GM12878 (cell line): ENCODE measurements around the gene SUN5. TPM values are rescaled to one million over a fixed set of nuclear protein-coding genes. Genes with fewer than 3 reads are reported as not detected.

ENCODE experiments used
- ATAC-seq: fragments of 200-7000 bp; cut with Tn5 transposase; 3 replicates; pipeline ENCODE4 v1.9.1; 2020; ENCODE audit warnings: mild to moderate bottlenecking, moderate library complexity
- BruUV-seq: library from RNA; stranded (reverse); fragments of 400-500 nt; replicated peaks from 2 replicates; lab custom pipeline; 2021; lab: Mats Ljungman, UMichigan
- CTCF ChIA-PET: fragments of 300-600 bp; sonication (Branson Sonifier 250); formaldehyde crosslinking; extraction: SDS; loops from one replicate; lab custom pipeline; 2021; ENCODE audit warnings: inconsistent platforms; lab: Yijun Ruan, JAX
- POLR2A ChIA-PET: fragments of 350-600 bp; formaldehyde crosslinking; extraction: SDS; loops from one replicate; lab custom pipeline; 2021; ENCODE audit warnings: inconsistent platforms; lab: Charles Lee
- RAD21 ChIA-PET: fragments of 300-600 bp; sonication (Branson Sonifier 250); formaldehyde crosslinking; loops from one replicate; lab custom pipeline; 2023; ENCODE audit warnings: antibody characterized with exemption; ENCODE audit not compliant: unreplicated experiment; lab: Charles Lee
- SMC1A ChIA-PET: fragments of 300-600 bp; sonication (Branson Sonifier 250); formaldehyde crosslinking; loops from one replicate; lab custom pipeline; 2023; ENCODE audit not compliant: unreplicated experiment, uncharacterized antibody; lab: Charles Lee
- DNase-seq: peaks from one replicate; pipeline ENCODE4 v3.0.0-alpha.2; 2011; ENCODE audit warnings: low read depth, low spot score
- FAIRE-seq: peaks from 3 replicates; lab custom pipeline; 2011; peaks lifted over from hg19 to GRCh38; lab: Jason Lieb, UNC
- H2AFZ ChIP-seq: 2 replicates; pipeline ENCODE4 v1.6.0; 2011; ENCODE audit warnings: low read depth, low read length, control low read depth; ENCODE audit not compliant: control insufficient read depth
- H3K27ac ChIP-seq: 2 replicates; pipeline ENCODE4 v1.5.1; 2011; ENCODE audit warnings: control low read depth; ENCODE audit not compliant: control insufficient read depth, insufficient read depth
- H3K27me3 ChIP-seq, 2 experiments: replicated peaks in 1 of 2; 2 replicates each; pipeline versions ENCODE4 v1.6.0 to v1.6.1; 2011; ENCODE audit warnings: low read length in 1 of 2; ENCODE audit not compliant: control insufficient read depth in 2 of 2, insufficient read depth in 2 of 2
- H3K36me3 ChIP-seq, 2 experiments: 2 replicates each; pipeline ENCODE4 v1.5.1; 2011; ENCODE audit warnings: low read length in 1 of 2; ENCODE audit not compliant: control insufficient read depth in 2 of 2, insufficient read depth in 2 of 2
- H3K4me1 ChIP-seq: 2 replicates; pipeline ENCODE4 v1.6.1; 2011; ENCODE audit warnings: mild to moderate bottlenecking, low read length, moderate library complexity, mixed read lengths; ENCODE audit not compliant: control insufficient read depth, insufficient read depth
- H3K4me2 ChIP-seq: 2 replicates; pipeline ENCODE4 v1.6.0; 2011; ENCODE audit warnings: control low read depth; ENCODE audit not compliant: control insufficient read depth, insufficient read depth
- H3K4me3 ChIP-seq: fragments of 200-600 bp; sonication (generic); 2 replicates; pipeline ENCODE4 v1.5.1; 2016
- H3K79me2 ChIP-seq: 2 replicates; pipeline ENCODE4 v1.6.0; 2011; ENCODE audit warnings: low read length; ENCODE audit not compliant: control insufficient read depth, insufficient read depth
- H3K9ac ChIP-seq: 2 replicates; pipeline ENCODE4 v1.8.0; 2011; ENCODE audit warnings: low read length, control low read depth, mixed read lengths; ENCODE audit not compliant: control insufficient read depth, insufficient read depth
- H3K9me3 ChIP-seq: replicated peaks from 3 replicates; pipeline ENCODE4 v1.5.1; 2011; ENCODE audit warnings: mild to moderate bottlenecking, low read length; ENCODE audit not compliant: control insufficient read depth, insufficient read depth
- H4K20me1 ChIP-seq: 2 replicates; pipeline ENCODE4 v1.6.0; 2011; ENCODE audit not compliant: control insufficient read depth, insufficient read depth
- BHLHE40 ChIP-seq, 2 experiments: fragments of 450-650 bp in 1 of 2; IDR thresholded peaks; 2 replicates each; pipeline ENCODE4 v1.6.1; 2011 to 2017; ENCODE audit warnings: low read depth in 2 of 2, borderline replicate concordance in 1 of 2, improper control_type of control experiment in 1 of 2, low read length in 1 of 2, mild to moderate bottlenecking in 1 of 2
- MEF2A ChIP-seq: IDR thresholded peaks from 2 replicates; pipeline ENCODE4 v1.6.1; 2011; ENCODE audit warnings: low read depth, mild to moderate bottlenecking, low read length, moderate library complexity; ENCODE audit not compliant: insufficient read depth
- NFYB ChIP-seq: IDR thresholded peaks from 2 replicates; pipeline ENCODE4 v1.6.1; 2011; ENCODE audit warnings: low read depth, mild to moderate bottlenecking, low read length, improper control_type of control experiment, moderate library complexity; ENCODE audit not compliant: insufficient read depth
- RUNX3 ChIP-seq: IDR thresholded peaks from 2 replicates; pipeline ENCODE4 v1.6.1; 2012; ENCODE audit warnings: low read length, inconsistent platforms
- SMAD1 ChIP-seq: fragments of 450-650 bp; IDR thresholded peaks from 2 replicates; pipeline ENCODE4 v1.6.1; 2018; ENCODE audit warnings: mild to moderate bottlenecking, low read depth; ENCODE audit not compliant: partially characterized antibody
- WGBS: methylation state at CpG from one replicate; pipeline ENCODE4 v1.1.6; 2016; ENCODE audit warnings: low lambda C conversion rate; ENCODE audit not compliant: insufficient replicate concordance, insufficient coverage; ENCODE audit errors: missing lambda C conversion rate; 5-methylcytosine and 5-hydroxymethylcytosine counted together
- in situ Hi-C: fragments of 300-500 bp; cut with MboI; formaldehyde crosslinking; loops from 9 replicates; pipeline ENCODE4 v1.14.3; 2018; ENCODE audit warnings: mixed read lengths
- intact Hi-C: fragments of 100-400 bp; cut with micrococcal nuclease; formaldehyde crosslinking; loops from one replicate; pipeline ENCODE4 v1.14.2; 2022; ENCODE audit not compliant: unreplicated experiment
- polyA plus RNA-seq, 11 experiments: library from polyadenylated mRNA; depleted of rRNA in 4 of 11; unstranded in 6 of 11; stranded (reverse) in 5 of 11; fragments of >200 nt; fragmentation: Nextera tagmentation in 4 of 11; fragmentation: Illumina TruSeq in 1 of 11; extraction: Ambion mirVana in 4 of 11; extraction: Trizol in 1 of 11; gene quantifications; 1 replicate in 1 of 11; 2 replicates in 10 of 11; pipeline versions ENCODE4 v1.2.1 to v1.2.3, GENCODE V29; 2011 to 2016; ENCODE audit warnings: inconsistent platforms in 2 of 11, missing spikeins in 2 of 11, low read depth in 1 of 11
- total RNA-seq, 4 experiments: library from RNA; depleted of rRNA in 3 of 4; stranded (reverse); fragments of >200 nt in 3 of 4; fragmentation: Illumina TruSeq in 1 of 4; extraction: Trizol in 1 of 4; gene quantifications; 2 replicates each; pipeline versions ENCODE4 v1.2.1 to v1.2.3, GENCODE V29; 2013 to 2021

Gene SUN5
- total and polyA plus RNA-seq, 10 of the 15 experiments (the other 5 are each of a cell fraction or from before 2014, with no cell fraction given) = not detected

DNA sequence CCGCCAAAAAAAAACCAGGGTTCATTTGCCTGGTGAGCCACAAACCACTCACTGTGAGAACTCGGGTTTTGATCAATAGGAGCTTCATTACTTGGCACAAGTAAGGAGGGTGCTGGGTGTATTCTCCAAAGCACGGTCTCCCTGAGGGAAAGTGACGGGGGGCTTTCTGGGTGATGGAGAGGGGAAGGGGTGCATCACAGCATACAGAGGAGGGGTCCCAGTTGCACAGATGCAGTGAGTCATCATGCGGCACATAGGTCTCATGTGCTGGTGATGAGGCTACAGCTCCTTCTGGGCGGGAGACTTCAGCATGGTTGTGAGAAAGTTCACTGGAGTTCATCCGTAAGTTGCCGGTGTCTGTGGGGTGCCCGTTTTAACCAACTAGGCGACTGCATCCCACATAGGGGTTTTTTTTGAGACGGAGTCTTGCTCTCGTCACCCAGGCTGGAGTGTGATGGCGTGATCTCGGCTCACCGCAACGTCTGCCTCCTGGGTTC lies 36.2 kb downstream of the SUN5 start:
- in situ Hi-C loops = no loop called here
- Histone ChIP-seq H3K4me3 (no peak overlapping the region), H3K27ac (no peak overlapping the region), H3K79me2 (no peaks in the 10 kb centered on the region; the same call in 1 of the 2 replicates), H3K27me3 (no peaks in the 10 kb centered on the region), H3K9ac (no peak overlapping the region), H3K4me2 (no peak overlapping the region), H3K36me3 (no peaks in the 10 kb centered on the region), H2AFZ (no peak overlapping the region), H4K20me1 (no peaks in the 10 kb centered on the region), H3K9me3 (no peaks in the 10 kb centered on the region), H3K4me1 (peaks cover 38% of the 10 kb centered on the region)
- intact Hi-C loops = no loop called here
- POLR2A ChIA-PET = no interaction called here
- no peak for DNase-seq
- no TSS peak for BruUV-seq
- SMC1A ChIA-PET = interaction anchor here (1.9 kb wide), 1 partner anchor 23 kb away, joined by 8 read pairs; no protein-coding TSS in a partner anchor
- WGBS = 80% methylated on average over 16 of the region's 16 CpGs
- ATAC-seq = no peak
- FAIRE-seq = no peak
- RAD21 ChIA-PET = no interaction called here
- CTCF ChIA-PET = interaction anchor here (1.0 kb wide), 1 partner anchor 22 kb away, joined by 3 read pairs; no protein-coding TSS in a partner anchor
- TF ChIP-seq MEF2A = no peak

DNA sequence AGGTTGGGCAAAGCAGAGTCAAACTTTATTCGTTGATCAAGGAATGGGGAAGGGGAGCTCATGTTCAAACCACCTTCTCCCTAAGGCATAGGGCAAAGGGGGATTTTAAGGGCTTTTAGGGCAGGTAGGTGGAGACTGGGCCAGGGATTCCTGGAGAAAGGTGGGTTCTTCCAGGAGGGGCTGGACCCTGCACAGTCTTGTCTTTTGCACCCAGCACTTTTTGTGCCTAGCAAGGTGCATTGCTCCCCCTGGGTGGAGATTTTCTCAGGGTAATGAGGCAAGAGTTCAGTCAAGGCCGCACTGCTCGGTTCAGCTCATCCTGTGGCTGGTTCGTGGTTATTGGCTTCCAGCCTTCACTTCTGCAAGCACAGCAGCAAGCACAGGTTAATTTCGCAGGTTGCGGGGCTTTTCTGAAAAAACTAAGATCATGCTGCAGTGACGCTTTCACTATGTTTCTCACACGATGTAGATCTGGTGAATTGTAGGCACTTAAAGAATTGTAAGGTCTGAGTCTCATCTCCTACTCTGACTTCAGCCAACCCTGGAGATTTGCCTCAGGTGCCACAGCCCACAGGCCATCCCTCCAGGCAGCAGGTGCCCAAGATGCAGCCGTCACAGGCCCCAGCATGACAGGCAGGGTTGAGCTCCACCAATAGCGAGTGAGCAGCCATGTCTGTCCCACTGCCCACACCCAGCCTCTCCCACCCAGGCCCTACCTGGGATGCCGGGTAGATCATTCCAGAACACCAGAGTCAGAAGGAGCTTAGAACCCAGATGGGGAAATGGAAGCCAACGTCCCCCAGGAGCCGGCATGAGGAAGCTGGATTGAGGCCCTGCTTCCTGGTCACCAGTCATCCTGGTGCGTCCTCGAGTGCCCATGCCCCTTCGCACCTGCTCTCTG lies 37.1 kb downstream of the SUN5 start:
- BruUV-seq = no TSS peak
- H4K20me1 ChIP-seq = no peaks in the 10 kb centered on the region
- H3K36me3 ChIP-seq = no peaks in the 10 kb centered on the region
- no peak overlapping the region for H3K4me3 ChIP-seq
- intact Hi-C loops = no loop called here
- H3K27me3 ChIP-seq = no peaks in the 10 kb centered on the region
- CTCF ChIA-PET = interaction anchor here (1.0 kb wide), 1 partner anchor 21 kb away, joined by 3 read pairs; no protein-coding TSS in a partner anchor
- peaks cover 30% of the 10 kb centered on the region for H3K4me1 ChIP-seq
- POLR2A ChIA-PET = no interaction called here
- peak; percentile 65 for TF ChIP-seq RUNX3
- 0 out of 2 replicates have a peak, but pooled peaks have one; percentile 7 for TF ChIP-seq NFYB
- no peak for TF ChIP-seq SMAD1
- 0 out of 4 replicates have a peak, but pooled peaks of 1 of the 2 experiments have one; percentile 16 for TF ChIP-seq BHLHE40 (IDR thresholded peaks at IDR 0.05; ENCODE audit: borderline replicate concordance in 1 of 2, low read depth in 2 of 2, low read length in 1 of 2)
- H3K9ac ChIP-seq = no peak overlapping the region
- no peaks in the 10 kb centered on the region for H3K9me3 ChIP-seq
- peak; percentile 41 for DNase-seq
- SMC1A ChIA-PET = interaction anchor here (1.9 kb wide), 1 partner anchor 23 kb away, joined by 8 read pairs; no protein-coding TSS in a partner anchor
- FAIRE-seq = peak; percentile 70
- ATAC-seq = peak; percentile 73
- H3K4me2 ChIP-seq = peak overlapping the region; percentile 63
- in situ Hi-C loops = no loop called here
- no peaks in the 10 kb centered on the region for H3K79me2 ChIP-seq
- RAD21 ChIA-PET = interaction anchor here (0.6 kb wide), 1 partner anchor 1513 kb away, joined by 4 read pairs; no protein-coding TSS in a partner anchor
- H2AFZ ChIP-seq = peak overlapping the region; percentile 5
- WGBS = 24% methylated on average over 16 of the region's 16 CpGs
- no peak overlapping the region; the same call in 1 of the 2 replicates for H3K27ac ChIP-seq
